C4-2B (cell line): ENCODE results near the gene NPIPB9.
"Not testable (repeated sequence)": the region's sequence is repeated elsewhere in the genome, so short reads cannot be mapped to it uniquely, and the experiment has no call there.

Experiments used
- ZFX ChIP-seq: fragments of 450-650 bp; IDR thresholded peaks from 2 replicates; pipeline ENCODE4 v1.6.1; 2017
- TF ChIP-seq, protein P1 (sequence below): fragments of 450-650 bp; conservative IDR thresholded peaks from 2 replicates; pipeline ENCODE4 v1.5.1; 2017; ENCODE audit warnings: mild to moderate bottlenecking

DNA sequence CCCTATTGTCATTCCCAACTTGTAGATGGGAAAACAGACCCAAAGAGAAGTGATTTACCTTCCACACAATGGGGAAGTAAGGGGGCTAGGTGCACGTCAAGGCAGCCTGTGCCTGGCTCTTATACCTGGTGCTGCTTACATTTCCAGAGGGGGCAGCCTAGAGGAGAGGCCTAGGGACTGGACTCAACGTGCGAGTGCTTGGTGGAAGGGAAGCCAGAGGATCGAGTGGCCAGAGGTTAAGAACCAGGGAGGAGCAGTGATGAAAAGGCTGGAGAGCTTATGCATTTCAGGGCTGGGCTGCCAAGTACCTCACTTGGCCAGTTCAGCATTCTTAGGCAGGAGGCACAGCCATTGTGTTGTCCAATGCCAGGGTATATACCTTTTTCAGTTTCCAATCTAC, 30.8 kb downstream of the NPIPB9 start:
- TF ChIP-seq, protein P1, sequence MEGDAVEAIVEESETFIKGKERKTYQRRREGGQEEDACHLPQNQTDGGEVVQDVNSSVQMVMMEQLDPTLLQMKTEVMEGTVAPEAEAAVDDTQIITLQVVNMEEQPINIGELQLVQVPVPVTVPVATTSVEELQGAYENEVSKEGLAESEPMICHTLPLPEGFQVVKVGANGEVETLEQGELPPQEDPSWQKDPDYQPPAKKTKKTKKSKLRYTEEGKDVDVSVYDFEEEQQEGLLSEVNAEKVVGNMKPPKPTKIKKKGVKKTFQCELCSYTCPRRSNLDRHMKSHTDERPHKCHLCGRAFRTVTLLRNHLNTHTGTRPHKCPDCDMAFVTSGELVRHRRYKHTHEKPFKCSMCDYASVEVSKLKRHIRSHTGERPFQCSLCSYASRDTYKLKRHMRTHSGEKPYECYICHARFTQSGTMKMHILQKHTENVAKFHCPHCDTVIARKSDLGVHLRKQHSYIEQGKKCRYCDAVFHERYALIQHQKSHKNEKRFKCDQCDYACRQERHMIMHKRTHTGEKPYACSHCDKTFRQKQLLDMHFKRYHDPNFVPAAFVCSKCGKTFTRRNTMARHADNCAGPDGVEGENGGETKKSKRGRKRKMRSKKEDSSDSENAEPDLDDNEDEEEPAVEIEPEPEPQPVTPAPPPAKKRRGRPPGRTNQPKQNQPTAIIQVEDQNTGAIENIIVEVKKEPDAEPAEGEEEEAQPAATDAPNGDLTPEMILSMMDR: not testable (repeated sequence)
- TF ChIP-seq ZFX: not testable (repeated sequence)
